Right lobe of liver (tissue), 4 donors: ENCODE results near the gene TJP3.

Source experiments
- POLR2A ChIP-seq: fragments of 450-650 bp; IDR thresholded peaks from one replicate; pipeline ENCODE4 v1.6.1; 2017; ENCODE audit warnings: antibody characterized with exemption, mild to moderate bottlenecking
- TF ChIP-seq, protein P1 (sequence below), 4 donors: fragments of 200-600 bp in 3 of 4; fragments of 450-650 bp in 1 of 4; IDR thresholded peaks; one replicate each; pipeline versions ENCODE4 v1.5.1 to v1.8.0; 2016 to 2022; ENCODE audit warnings: antibody characterized with exemption in 4 of 4, mild to moderate bottlenecking in 2 of 4
- donor health status: DM: no; HTN: no; CAD: no.
- donor health status: DM: no; HTN: no; CAD: no.
- donor health status: DM: no; HTN: yes; CAD: no.

DNA sequence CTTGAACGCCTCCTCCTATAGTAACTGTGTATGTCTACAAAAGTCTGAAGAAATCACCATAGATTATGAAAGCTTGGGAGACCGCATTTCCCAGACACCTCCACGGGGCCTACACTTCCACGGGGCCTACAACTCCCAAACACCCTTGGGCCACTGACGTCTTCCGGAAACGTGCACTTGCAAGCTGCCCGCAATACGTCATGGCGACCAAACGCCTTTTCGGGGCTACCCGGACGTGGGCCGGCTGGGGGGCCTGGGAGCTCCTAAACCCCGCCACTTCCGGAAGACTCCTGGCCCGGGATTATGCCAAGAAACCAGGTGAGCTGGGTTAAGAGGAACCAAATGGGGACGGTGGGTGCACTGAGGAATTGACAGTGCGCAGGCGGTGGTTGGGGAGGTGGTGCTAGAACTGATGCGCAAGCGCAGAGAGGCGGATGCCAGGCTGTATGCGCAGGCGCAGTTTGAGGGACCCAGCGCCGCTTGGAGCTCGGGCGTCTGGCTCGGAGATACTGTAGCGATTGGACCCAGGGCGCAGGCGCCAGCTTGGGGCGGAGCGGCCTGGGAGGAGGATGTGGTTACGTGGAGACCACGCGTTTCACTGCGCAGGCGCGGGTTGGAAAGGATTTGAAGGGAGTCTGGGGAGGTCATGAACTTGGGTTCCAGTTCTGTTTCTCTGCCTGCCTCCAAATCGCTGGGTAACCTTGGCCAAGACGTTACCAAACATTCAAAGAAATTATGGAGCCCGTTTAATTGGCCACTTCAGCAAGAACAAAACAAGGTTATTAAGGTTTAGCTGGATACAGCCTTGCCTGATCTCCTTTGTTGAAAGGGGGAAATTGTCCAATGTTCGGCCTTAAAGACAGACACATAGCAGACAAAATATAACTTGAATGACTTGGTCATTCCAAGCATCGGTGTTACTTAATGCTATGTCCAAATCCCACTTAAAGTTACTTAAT, 54.6 kb downstream of the TJP3 start, which contains the start of gene MRPL54:
- TF ChIP-seq, protein P1, sequence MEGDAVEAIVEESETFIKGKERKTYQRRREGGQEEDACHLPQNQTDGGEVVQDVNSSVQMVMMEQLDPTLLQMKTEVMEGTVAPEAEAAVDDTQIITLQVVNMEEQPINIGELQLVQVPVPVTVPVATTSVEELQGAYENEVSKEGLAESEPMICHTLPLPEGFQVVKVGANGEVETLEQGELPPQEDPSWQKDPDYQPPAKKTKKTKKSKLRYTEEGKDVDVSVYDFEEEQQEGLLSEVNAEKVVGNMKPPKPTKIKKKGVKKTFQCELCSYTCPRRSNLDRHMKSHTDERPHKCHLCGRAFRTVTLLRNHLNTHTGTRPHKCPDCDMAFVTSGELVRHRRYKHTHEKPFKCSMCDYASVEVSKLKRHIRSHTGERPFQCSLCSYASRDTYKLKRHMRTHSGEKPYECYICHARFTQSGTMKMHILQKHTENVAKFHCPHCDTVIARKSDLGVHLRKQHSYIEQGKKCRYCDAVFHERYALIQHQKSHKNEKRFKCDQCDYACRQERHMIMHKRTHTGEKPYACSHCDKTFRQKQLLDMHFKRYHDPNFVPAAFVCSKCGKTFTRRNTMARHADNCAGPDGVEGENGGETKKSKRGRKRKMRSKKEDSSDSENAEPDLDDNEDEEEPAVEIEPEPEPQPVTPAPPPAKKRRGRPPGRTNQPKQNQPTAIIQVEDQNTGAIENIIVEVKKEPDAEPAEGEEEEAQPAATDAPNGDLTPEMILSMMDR (IDR thresholded peaks at IDR 0.05), result no peak
- TF ChIP-seq POLR2A, result peak; percentile 87
